ENCODE measurements around the gene MAN1C1. TPM values are rescaled to one million over a fixed set of nuclear protein-coding genes. Genes with fewer than 3 reads are reported as not detected.
A peak's percentile ranks its signal among the peaks of the same experiment; 100 is the strongest.

Gene MAN1C1
- polyA plus RNA-seq, 1 of the 3 experiments (the other 2 are of a cell fraction): 0.20 TPM

DNA sequence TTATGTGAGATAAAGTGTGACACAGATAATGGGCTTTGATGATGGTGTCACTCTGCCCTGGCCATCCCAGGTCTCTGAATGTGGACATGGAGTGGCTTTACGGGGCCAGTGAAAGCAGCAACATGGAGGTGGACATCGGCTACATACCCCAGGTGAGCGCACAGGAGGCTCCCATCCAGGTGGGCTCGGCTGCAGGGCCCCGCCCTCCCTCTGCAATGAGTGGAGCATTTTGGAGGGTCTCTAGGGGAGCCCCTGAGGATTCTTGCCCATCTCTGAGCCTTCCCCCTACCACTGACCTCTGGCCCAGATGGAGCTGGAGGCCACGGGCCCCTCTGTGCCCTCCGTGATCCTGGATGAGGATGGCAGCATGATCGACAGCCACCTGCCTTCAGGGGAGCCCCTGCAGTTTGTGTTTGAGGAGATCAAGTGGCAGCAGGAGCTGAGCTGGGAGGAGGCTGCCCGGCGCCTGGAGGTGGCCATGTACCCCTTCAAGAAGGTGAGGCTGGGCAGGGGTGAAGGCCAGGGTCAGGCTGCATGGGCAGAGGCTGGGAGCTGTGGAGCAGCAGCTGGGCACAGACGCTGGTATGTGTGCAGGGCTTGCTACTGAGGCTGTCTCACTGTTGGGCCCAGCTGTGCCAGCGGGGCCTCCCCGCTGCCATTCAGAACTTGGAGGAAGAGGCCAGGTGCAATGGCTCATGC, 194.9 kb downstream of the MAN1C1 start:
- Histone ChIP-seq H3K4me2 (no peak overlapping the region), H3K4me1 (ENCODE audit: control insufficient read depth in 1 of 2, insufficient read depth in 2 of 2, low read depth in 1 of 2, low read length in 1 of 2) (peaks cover 0 to 7% of the 10 kb centered on the region in 2 experiments; a peak in 1 of 4 replicates), H3K4me3 (ENCODE audit: low read depth in 2 of 2, low read length in 1 of 2) (no peak overlapping the region), H3F3A (replicated peaks; ENCODE audit: insufficient read depth) (no peaks in the 10 kb centered on the region), H2AFZ (ENCODE audit: low read depth) (no peak overlapping the region), H3K27me3 (ENCODE audit: insufficient read depth) (no peaks in the 10 kb centered on the region), H3K36me3 (replicated peaks in 1 of 2; ENCODE audit: control insufficient read depth in 1 of 2, insufficient read depth in 2 of 2, low read length in 1 of 2) (peaks cover 0 to 47% of the 10 kb centered on the region in 2 experiments), H3K9ac (no peak overlapping the region), H3K27ac (ENCODE audit: low read depth in 2 of 2, low read length in 1 of 2) (no peak overlapping the region; a peak in 1 of 4 replicates), H4K20me1 (ENCODE audit: insufficient read depth) (no peaks in the 10 kb centered on the region), H3K79me2 (ENCODE audit: insufficient read depth) (no peaks in the 10 kb centered on the region), H3K9me2 (no peaks in the 10 kb centered on the region), H3K9me3 (no peaks in the 10 kb centered on the region)
- ChIA-PET POLR2A (interaction anchor here (1.6 kb wide), 1 partner anchor 203 kb away, joined by 4 read pairs; no protein-coding TSS in a partner anchor), CTCF (interaction anchor here (0.7 to 4.7 kb wide), 23 partner anchors 8 to 291 kb away, joined by 3 to 76 read pairs (median 5); partner anchors contain the start of genes MTFR1L and SELENON)
- no peak for TF ChIP-seq TCF12 (IDR thresholded peaks at IDR 0.05)
- no peak for TF ChIP-seq FOSL2 (IDR thresholded peaks at IDR 0.05; ENCODE audit: borderline replicate concordance, low read depth)
- TF ChIP-seq GATA2 (CRISPR knock-in tag; IDR thresholded peaks at IDR 0.05): no peak
- TF ChIP-seq, protein P1, sequence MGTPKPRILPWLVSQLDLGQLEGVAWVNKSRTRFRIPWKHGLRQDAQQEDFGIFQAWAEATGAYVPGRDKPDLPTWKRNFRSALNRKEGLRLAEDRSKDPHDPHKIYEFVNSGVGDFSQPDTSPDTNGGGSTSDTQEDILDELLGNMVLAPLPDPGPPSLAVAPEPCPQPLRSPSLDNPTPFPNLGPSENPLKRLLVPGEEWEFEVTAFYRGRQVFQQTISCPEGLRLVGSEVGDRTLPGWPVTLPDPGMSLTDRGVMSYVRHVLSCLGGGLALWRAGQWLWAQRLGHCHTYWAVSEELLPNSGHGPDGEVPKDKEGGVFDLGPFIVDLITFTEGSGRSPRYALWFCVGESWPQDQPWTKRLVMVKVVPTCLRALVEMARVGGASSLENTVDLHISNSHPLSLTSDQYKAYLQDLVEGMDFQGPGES (IDR thresholded peaks at IDR 0.05; ENCODE audit: low read depth, low read length): no peak
- TF ChIP-seq POLR2AphosphoS5 (IDR thresholded peaks at IDR 0.05; ENCODE audit: low read depth, low read length): no peak
- no peak for TF ChIP-seq GABPA (IDR thresholded peaks at IDR 0.05; ENCODE audit: low read depth)
- TF ChIP-seq, protein P2, sequence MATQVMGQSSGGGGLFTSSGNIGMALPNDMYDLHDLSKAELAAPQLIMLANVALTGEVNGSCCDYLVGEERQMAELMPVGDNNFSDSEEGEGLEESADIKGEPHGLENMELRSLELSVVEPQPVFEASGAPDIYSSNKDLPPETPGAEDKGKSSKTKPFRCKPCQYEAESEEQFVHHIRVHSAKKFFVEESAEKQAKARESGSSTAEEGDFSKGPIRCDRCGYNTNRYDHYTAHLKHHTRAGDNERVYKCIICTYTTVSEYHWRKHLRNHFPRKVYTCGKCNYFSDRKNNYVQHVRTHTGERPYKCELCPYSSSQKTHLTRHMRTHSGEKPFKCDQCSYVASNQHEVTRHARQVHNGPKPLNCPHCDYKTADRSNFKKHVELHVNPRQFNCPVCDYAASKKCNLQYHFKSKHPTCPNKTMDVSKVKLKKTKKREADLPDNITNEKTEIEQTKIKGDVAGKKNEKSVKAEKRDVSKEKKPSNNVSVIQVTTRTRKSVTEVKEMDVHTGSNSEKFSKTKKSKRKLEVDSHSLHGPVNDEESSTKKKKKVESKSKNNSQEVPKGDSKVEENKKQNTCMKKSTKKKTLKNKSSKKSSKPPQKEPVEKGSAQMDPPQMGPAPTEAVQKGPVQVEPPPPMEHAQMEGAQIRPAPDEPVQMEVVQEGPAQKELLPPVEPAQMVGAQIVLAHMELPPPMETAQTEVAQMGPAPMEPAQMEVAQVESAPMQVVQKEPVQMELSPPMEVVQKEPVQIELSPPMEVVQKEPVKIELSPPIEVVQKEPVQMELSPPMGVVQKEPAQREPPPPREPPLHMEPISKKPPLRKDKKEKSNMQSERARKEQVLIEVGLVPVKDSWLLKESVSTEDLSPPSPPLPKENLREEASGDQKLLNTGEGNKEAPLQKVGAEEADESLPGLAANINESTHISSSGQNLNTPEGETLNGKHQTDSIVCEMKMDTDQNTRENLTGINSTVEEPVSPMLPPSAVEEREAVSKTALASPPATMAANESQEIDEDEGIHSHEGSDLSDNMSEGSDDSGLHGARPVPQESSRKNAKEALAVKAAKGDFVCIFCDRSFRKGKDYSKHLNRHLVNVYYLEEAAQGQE (IDR thresholded peaks at IDR 0.05; ENCODE audit: low read depth, low read length): no peak
- TF ChIP-seq, protein P3, sequence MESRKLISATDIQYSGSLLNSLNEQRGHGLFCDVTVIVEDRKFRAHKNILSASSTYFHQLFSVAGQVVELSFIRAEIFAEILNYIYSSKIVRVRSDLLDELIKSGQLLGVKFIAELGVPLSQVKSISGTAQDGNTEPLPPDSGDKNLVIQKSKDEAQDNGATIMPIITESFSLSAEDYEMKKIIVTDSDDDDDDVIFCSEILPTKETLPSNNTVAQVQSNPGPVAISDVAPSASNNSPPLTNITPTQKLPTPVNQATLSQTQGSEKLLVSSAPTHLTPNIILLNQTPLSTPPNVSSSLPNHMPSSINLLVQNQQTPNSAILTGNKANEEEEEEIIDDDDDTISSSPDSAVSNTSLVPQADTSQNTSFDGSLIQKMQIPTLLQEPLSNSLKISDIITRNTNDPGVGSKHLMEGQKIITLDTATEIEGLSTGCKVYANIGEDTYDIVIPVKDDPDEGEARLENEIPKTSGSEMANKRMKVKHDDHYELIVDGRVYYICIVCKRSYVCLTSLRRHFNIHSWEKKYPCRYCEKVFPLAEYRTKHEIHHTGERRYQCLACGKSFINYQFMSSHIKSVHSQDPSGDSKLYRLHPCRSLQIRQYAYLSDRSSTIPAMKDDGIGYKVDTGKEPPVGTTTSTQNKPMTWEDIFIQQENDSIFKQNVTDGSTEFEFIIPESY (IDR thresholded peaks at IDR 0.05; ENCODE audit: borderline replicate concordance, low read depth): no peak
- no peak for TF ChIP-seq CHD2 (IDR thresholded peaks at IDR 0.05; ENCODE audit: low read length, partially characterized antibody)
- no peak for TF ChIP-seq RCOR1 (IDR thresholded peaks at IDR 0.05; ENCODE audit: low read length)
- TF ChIP-seq TEAD4 (IDR thresholded peaks at IDR 0.05; ENCODE audit: borderline replicate concordance, insufficient read depth): no peak
- no peak for TF ChIP-seq ELF1 (IDR thresholded peaks at IDR 0.05)
- TF ChIP-seq FOXJ3 (CRISPR knock-in tag; IDR thresholded peaks at IDR 0.05): no peak
- TF ChIP-seq NRF1 (IDR thresholded peaks at IDR 0.05; ENCODE audit: low read depth, low read length): no peak
- TF ChIP-seq NFIC (IDR thresholded peaks at IDR 0.05; ENCODE audit: borderline replicate concordance): no peak
- peak; percentile 27 for DNase-seq
- 84% methylated on average over 6 of the region's 13 CpGs for WGBS (ENCODE audit: low lambda C conversion rate)
